ENCODE results near the gene HOXB2. TPM values are rescaled to one million over a fixed set of nuclear protein-coding genes. Genes with fewer than 3 reads are reported as not detected.
A peak's percentile ranks its signal among the peaks of the same experiment; 100 is the strongest.

The HOXB2 gene
- total RNA-seq, 3 donors from 2014 or later: 0.93 to 32.4 (median 3.3) TPM

DNA sequence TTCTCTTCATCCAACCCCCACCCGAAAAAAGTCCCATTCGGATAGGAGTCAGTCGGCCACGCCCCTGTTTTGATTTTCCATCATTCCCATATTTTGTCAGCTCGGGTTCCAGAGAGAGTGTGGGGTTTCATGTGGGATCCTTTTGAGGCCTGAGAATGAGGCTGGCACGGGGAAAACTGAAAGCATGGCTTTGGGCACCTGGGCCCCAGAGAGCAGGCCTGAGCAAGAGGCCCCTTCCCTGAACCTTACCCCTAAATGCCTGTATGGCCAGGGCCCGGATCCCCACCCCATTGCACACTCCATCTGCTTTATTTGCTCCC lies 37.8 kb upstream of the HOXB2 start:
- Histone ChIP-seq H3K4me1 (ENCODE audit: low read depth) (peaks cover 55% of the 10 kb centered on the region), H3K9me3 (no peaks in the 10 kb centered on the region), H3K36me3 (ENCODE audit: low read depth) (no peaks in the 10 kb centered on the region), H3K4me3 (no peak overlapping the region)
- ATAC-seq: no peak
- no peak for DNase-seq
- intact Hi-C loops (cut with DNase I, micrococcal nuclease): no loop called here
- TF ChIP-seq, protein P1, sequence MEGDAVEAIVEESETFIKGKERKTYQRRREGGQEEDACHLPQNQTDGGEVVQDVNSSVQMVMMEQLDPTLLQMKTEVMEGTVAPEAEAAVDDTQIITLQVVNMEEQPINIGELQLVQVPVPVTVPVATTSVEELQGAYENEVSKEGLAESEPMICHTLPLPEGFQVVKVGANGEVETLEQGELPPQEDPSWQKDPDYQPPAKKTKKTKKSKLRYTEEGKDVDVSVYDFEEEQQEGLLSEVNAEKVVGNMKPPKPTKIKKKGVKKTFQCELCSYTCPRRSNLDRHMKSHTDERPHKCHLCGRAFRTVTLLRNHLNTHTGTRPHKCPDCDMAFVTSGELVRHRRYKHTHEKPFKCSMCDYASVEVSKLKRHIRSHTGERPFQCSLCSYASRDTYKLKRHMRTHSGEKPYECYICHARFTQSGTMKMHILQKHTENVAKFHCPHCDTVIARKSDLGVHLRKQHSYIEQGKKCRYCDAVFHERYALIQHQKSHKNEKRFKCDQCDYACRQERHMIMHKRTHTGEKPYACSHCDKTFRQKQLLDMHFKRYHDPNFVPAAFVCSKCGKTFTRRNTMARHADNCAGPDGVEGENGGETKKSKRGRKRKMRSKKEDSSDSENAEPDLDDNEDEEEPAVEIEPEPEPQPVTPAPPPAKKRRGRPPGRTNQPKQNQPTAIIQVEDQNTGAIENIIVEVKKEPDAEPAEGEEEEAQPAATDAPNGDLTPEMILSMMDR (IDR thresholded peaks at IDR 0.05): no peak

DNA sequence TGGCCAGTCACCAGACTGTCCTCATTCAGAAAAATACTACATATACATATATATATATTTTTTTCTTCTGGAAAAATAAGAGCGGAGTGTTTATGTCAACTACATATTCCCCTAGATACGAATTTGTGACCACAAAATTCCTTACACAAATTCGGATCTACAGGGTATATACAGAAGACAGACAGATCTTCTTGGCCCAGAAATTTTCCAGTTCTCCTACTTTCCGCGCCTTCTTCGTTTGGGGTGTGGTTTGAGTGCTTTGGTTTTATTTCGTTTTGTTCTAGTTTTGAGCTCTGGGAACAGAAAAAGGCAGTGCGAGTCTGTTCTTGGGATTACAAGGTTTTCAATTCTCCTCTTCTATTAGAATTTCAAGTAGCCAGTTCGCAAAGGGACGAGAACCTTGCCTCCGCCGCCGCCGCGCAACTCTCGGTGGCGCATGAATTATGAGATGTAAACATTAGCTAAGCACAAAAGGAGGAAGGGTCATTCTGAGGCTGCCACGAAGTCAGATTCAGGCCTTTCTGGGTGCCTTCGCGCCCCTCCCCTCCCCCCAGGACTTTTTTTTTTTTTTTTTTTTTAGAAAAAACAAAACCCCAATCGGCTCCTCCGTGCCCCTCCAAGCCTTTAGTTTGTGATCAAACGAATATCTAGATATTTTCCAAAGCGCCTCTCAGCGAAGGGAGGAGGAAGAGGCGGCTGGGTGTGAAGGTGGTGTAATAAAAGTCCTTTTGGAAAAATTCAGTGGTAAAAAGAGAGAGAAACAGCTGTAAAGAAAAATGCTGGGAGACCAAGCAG lies 35.0 kb upstream of the HOXB2 start:
- ATAC-seq (no peak), DNase-seq (no peak)
- TF ChIP-seq, protein P1 (IDR thresholded peaks at IDR 0.05): no peak
- intact Hi-C loops (cut with DNase I, micrococcal nuclease): no loop called here
- peaks cover 56% of the 10 kb centered on the region for H3K4me1 ChIP-seq (ENCODE audit: low read depth)
- no peaks in the 10 kb centered on the region for H3K36me3 ChIP-seq (ENCODE audit: low read depth)
- H3K4me3 ChIP-seq: no peak overlapping the region
- no peaks in the 10 kb centered on the region for H3K9me3 ChIP-seq

DNA sequence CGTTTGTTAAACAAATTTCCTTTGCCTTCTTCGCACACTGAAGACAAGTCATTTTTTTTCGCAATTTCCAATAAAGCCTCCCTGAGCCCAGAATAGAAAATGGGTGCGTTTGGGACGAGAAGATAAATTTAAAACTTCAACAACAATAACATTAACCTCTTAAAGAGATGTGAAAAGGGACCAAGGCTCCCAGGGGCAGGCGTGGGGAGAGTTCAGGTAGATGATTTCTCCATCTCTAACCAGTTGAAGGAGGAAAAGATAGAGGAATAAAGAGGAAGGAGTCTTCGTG lies 34.5 kb upstream of the HOXB2 start:
- Histone ChIP-seq H3K4me3 (no peak overlapping the region), H3K36me3 (ENCODE audit: low read depth) (no peaks in the 10 kb centered on the region), H3K4me1 (ENCODE audit: low read depth) (peaks cover 52% of the 10 kb centered on the region), H3K9me3 (no peaks in the 10 kb centered on the region)
- DNase-seq (no peak), ATAC-seq (no peak)
- TF ChIP-seq, protein P1 (IDR thresholded peaks at IDR 0.05): no peak
- intact Hi-C loops (cut with DNase I, micrococcal nuclease): no loop called here

DNA sequence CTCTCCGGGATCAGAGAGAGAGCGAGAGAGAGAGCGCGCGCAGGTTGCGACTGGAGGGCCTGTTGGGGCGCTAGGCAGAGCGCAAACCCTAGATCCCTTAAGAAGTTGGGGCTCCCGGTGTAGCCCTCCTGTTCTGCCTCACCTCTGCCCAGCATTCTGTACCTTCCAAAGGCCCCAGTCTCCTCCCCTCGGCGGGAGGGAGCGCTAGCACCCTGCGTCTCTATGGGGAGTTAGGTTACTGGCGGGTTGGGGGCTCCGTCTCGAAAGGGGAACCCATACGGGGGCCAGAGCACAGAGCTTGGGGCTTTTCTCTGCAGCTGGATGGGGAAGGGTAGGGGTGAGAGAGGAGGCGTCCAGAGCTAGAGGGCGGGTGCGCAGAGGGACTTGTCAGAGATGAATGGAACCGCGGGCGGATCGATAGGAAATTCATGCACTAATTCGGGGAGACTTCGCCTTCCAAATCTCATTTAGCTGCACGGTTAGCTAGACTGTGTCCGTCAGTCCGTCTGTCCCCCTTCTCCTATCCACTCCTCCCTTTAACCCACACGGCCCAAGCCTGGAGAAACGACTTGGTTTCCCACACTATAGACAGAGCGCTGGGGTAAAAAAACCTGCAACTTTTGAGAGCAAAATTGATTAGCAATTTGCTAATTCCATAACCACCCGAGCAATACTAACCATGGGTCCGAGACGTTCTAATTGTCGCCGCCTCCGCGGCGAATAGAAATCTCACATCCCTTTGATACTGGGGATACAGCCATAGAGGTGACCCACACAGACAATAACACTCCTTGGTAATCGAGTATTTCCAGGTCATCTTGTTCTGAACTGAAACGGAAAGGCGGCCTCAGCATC lies 33.9 kb upstream of the HOXB2 start:
- Histone ChIP-seq H3K4me1 (ENCODE audit: low read depth) (peaks cover 56% of the 10 kb centered on the region), H3K9me3 (no peaks in the 10 kb centered on the region), H3K36me3 (ENCODE audit: low read depth) (no peaks in the 10 kb centered on the region), H3K4me3 (no peak overlapping the region)
- intact Hi-C loops (cut with DNase I, micrococcal nuclease): no loop called here
- DNase-seq (peak in 2 of 3 donors; percentile 51 to 55), ATAC-seq (no peak)
- TF ChIP-seq, protein P1 (IDR thresholded peaks at IDR 0.05): no peak

DNA sequence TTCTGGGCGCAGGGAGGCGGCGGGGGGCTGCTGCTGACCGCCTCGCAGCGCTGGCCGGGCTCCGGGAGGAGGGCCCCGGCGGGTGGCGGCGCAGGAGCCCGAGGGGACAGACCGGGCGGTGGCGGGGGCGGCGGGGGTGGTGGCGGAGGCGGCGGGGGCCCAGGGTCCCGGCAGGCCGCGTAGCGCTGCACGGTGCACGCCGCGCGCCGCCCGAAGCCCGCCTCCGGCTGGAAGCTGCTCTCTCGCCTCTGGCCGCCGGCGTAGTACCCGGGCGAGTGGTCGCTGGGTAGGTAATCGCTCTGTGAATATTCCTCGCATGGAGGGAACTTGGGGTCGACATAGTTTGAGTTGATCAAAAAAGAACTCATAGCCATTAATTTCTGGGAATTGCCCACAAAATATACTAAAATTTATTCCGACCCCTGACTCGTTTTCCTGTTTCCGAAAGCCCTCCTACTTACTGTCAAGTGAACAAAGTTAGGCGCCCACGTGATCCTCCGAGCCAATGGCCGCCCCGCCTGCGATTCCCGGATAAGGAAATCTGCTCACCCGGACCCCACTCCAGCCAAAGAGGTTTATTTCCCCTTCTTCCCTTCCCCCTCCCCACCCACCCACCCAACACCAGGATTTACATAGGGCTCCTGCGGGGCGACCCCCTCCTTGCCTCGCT lies 33.2 kb upstream of the HOXB2 start, which contains the start of gene HOXB4:
HOXB4 (minus strand) TSS at position 405 of the 670 bp plus-strand sequence; CDS start at position 374, 31 bp downstream.
- H3K36me3 ChIP-seq (ENCODE audit: low read depth): no peaks in the 10 kb centered on the region
- H3K9me3 ChIP-seq: no peaks in the 10 kb centered on the region
- intact Hi-C loops (cut with DNase I, micrococcal nuclease): no loop called here
- peaks cover 57% of the 10 kb centered on the region for H3K4me1 ChIP-seq (ENCODE audit: low read depth)
- peak; percentile 77 to 88 (median 85) for DNase-seq
- peak within 1 kb of the TSS; percentile 2 for H3K4me3 ChIP-seq
- TF ChIP-seq, protein P1 (IDR thresholded peaks at IDR 0.05): no peak
- ATAC-seq: peak; percentile 35

Data from mucosa of descending colon (tissue), 3 donors.